Activated T-helper 17 cell treated with anti-CD3 and anti-CD28 coated beads, Interleukin-2, amount 50 U/mL, for 72 hours (primary cell): ENCODE data around the gene CHRNA1. TPM values are rescaled to one million over a fixed set of nuclear protein-coding genes. Genes with fewer than 3 reads are reported as not detected.
A peak's percentile ranks its signal among the peaks of the same experiment; 100 is the strongest.
"Not testable (repeated sequence)": the region's sequence is repeated elsewhere in the genome, so short reads cannot be mapped to it uniquely, and the experiment has no call there.

Experiments
- ATAC-seq: fragments of 150-1000 bp; cut with Tn5 transposase; replicated peaks from 2 replicates; pipeline ENCODE4 v1.10.0; 2021; ENCODE audit warnings: mild to moderate bottlenecking, moderate library complexity
- H3K27ac Mint-ChIP-seq: one replicate; pipeline ENCODE4 v1.8.0; 2022; ENCODE audit warnings: mixed read lengths
- H3K27me3 Mint-ChIP-seq: one replicate; pipeline ENCODE4 v1.8.0; 2022; ENCODE audit warnings: mixed read lengths
- H3K36me3 Mint-ChIP-seq: one replicate; pipeline ENCODE4 v1.8.0; 2022; ENCODE audit warnings: low read depth, mild to moderate bottlenecking, mixed read lengths
- H3K4me1 Mint-ChIP-seq: one replicate; pipeline ENCODE4 v1.8.0; 2022; ENCODE audit warnings: mixed read lengths
- H3K4me3 Mint-ChIP-seq: one replicate; pipeline ENCODE4 v1.8.0; 2022; ENCODE audit warnings: mild to moderate bottlenecking, mixed read lengths
- H3K9me3 Mint-ChIP-seq: one replicate; pipeline ENCODE4 v1.8.0; 2022; ENCODE audit warnings: mixed read lengths
- total RNA-seq, 2 donors: library from RNA; stranded (reverse); gene quantifications; one replicate each; pipeline ENCODE4 v1.2.3, GENCODE V29; 2022

The CHRNA1 gene
- total RNA-seq, 2 donors from 2014 or later: 0.13 TPM; not detected in 1

DNA sequence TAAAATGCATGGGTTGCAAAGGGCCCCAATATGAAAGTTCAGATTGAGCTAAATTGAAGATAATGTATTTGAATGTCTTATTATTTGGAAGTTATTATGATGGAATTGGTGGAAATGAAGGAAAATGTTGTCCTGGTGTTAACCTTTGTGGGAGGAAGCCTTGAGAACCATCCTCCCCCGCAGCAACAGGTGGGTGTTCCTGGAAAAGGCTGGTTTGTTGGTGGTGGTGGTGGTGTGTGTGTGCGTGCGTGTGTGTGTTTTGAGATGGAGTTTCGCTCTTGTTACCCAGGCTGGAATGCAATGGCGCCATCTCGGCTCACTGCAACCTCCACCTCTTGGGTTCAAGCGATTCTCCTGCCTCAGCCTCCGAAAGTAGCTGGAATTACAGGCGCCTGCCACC is 36.2 kb downstream of the CHRNA1 start:
- H3K9me3 Mint-ChIP-seq: no peaks in the 10 kb centered on the region
- no peak overlapping the region for H3K27ac Mint-ChIP-seq
- H3K4me3 Mint-ChIP-seq: no peak overlapping the region
- H3K4me1 Mint-ChIP-seq: no peaks in the 10 kb centered on the region
- ATAC-seq: no peak
- peaks cover 3% of the 10 kb centered on the region for H3K27me3 Mint-ChIP-seq
- no peaks in the 10 kb centered on the region for H3K36me3 Mint-ChIP-seq

DNA sequence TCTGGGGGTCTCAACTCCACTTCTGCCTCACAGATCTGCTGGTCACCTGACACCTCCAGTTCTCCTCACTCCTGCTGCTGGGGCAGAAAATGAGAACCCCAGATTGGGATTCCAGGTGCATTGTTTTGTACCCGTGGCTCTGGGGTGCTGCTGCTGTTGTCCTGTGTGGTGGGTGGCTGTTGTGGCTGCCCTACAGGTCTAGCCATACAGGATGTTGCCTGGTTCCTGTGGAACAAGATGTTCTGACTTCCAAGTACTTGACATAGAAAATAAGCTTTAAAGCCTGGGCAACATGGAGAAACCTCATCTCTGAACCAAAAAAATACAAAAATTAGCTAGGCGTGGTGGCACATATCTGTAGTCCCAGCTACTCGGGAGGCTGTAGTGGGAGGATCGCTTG is 38.1 kb downstream of the CHRNA1 start:
- no peaks in the 10 kb centered on the region for H3K9me3 Mint-ChIP-seq
- peaks cover 3% of the 10 kb centered on the region for H3K27me3 Mint-ChIP-seq
- H3K4me3 Mint-ChIP-seq: no peak overlapping the region
- no peak for ATAC-seq
- no peaks in the 10 kb centered on the region for H3K4me1 Mint-ChIP-seq
- no peaks in the 10 kb centered on the region for H3K36me3 Mint-ChIP-seq
- no peak overlapping the region for H3K27ac Mint-ChIP-seq

DNA sequence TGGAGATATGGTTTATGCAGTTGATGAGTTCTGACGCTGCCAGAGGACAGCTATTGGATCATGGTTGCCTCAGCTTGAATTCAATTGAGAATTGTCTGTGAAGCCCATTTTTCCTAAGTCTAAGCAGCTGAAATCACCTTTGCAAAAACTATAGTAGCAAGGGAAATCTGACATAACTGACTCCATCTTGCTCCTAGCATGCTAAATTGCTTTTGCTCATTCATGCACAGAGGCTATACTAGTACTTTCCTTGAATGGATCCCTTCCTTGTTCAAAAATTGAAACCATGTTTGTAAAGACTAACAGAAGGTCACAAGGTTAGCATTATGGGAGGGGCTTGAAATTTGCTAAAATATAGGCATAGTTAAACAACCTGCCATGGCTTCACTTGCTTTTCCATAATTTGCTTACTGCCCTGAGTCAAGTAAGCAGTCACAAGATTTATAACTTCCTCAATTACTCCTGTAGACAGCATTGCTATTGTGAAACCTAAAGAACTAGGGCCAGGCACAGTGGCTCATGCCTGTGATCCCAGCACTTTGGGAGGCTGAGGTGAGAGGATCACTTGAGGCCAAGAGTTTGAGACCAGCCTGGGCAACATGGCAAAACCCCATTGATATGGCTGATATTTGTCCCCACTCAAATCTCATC is 41.2 kb downstream of the CHRNA1 start:
- no peak overlapping the region for H3K27ac Mint-ChIP-seq
- no peaks in the 10 kb centered on the region for H3K9me3 Mint-ChIP-seq
- no peaks in the 10 kb centered on the region for H3K36me3 Mint-ChIP-seq
- H3K27me3 Mint-ChIP-seq: peaks cover 2% of the 10 kb centered on the region
- no peak overlapping the region for H3K4me3 Mint-ChIP-seq
- peaks cover 11% of the 10 kb centered on the region for H3K4me1 Mint-ChIP-seq
- ATAC-seq: no peak

DNA sequence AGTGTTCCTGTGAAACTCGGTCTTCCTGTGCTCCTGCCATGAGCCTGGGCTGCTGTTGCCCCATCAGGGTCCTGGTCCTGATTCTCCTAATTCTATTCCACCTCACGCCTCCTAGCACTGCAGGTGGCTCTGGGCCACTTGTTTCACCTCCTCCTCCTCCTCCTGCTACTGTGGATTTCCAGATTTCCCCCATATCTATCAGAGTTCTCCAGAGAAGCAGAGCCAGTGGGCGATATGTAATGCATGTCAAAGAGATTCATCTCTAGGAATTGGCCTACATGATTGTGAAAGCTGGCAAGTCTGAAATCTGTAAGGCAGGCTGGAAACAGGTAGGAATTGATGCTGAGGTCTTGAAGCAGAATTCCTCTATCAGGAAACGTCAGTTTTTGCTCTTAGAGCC is 45.3 kb downstream of the CHRNA1 start:
- H3K4me3 Mint-ChIP-seq: no peak overlapping the region
- H3K27me3 Mint-ChIP-seq: no peaks in the 10 kb centered on the region
- no peak for ATAC-seq
- peak overlapping the region; percentile 58 for H3K27ac Mint-ChIP-seq
- no peaks in the 10 kb centered on the region for H3K36me3 Mint-ChIP-seq
- peaks cover 25% of the 10 kb centered on the region for H3K4me1 Mint-ChIP-seq
- no peaks in the 10 kb centered on the region for H3K9me3 Mint-ChIP-seq

DNA sequence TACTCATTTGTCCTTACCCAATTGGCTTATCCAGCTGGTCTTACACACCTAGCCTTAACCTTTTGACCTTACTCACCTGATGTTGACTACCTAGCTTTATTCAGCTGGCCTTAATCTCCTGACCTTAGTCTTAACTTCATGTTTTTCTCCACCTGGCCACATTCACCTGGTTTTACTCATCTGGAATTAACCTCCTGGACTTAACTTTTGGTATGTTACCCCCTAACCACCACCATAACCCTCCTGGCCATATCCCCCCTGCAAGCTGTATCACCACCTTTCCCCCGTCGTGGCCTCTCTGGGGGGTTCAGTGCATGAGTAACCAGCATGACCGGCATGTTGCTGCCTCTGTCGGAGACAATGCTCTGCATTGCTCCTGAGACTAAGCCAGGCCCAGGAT is 45.7 kb downstream of the CHRNA1 start:
- Mint-ChIP-seq H3K4me1 (peaks cover 25% of the 10 kb centered on the region), H3K27me3 (no peaks in the 10 kb centered on the region), H3K9me3 (no peaks in the 10 kb centered on the region), H3K36me3 (no peaks in the 10 kb centered on the region), H3K4me3 (no peak overlapping the region), H3K27ac (no peak overlapping the region)
- no peak for ATAC-seq

DNA sequence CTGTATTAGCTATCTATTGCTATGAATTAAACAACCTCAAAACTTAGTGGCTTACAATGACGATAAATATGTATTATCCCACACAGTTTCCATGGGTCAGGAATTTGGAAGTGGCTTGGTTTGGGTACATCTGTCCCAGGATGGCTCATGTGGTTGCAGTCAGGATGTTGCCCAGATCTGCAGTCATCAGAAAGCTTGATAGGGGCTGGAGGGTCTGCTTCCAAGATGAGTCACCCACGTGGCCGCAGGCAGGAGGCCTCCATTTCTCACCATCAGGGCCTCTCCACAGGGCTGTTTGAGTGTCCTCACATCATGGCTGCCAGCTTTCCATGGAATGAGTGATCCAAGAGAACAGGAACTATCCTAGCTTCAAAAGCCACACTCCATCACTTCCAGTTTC is 46.4 kb downstream of the CHRNA1 start:
- H3K27ac Mint-ChIP-seq: peak overlapping the region; percentile 74
- ATAC-seq: no peak
- no peaks in the 10 kb centered on the region for H3K36me3 Mint-ChIP-seq
- no peaks in the 10 kb centered on the region for H3K27me3 Mint-ChIP-seq
- H3K4me3 Mint-ChIP-seq: peak overlapping the region; percentile 58
- peaks cover 25% of the 10 kb centered on the region for H3K4me1 Mint-ChIP-seq
- H3K9me3 Mint-ChIP-seq: no peaks in the 10 kb centered on the region

DNA sequence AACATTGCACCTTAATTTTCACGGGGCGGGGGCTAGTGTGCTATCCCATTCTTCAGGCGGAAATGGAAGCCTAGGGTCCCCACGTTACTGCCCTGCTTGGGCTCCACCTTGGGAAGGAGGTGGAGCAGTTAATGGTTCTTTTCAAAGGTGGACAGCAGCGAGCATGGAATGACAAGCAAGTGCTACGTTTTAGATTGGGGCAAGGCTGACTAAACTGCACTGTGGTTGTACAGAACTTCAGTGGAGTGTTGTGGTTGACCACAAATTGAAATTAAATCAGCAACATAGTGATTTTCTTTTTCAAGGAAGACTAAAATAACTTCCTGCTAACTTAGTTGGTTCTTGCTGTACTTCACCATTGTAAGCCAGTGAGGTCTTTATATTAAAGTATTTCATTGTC is 47.0 kb downstream of the CHRNA1 start:
- Mint-ChIP-seq H3K36me3 (no peaks in the 10 kb centered on the region), H3K27ac (peak overlapping the region; percentile 74), H3K9me3 (no peaks in the 10 kb centered on the region), H3K4me3 (peak overlapping the region; percentile 58), H3K27me3 (no peaks in the 10 kb centered on the region), H3K4me1 (peaks cover 25% of the 10 kb centered on the region)
- peak; percentile 92 for ATAC-seq

DNA sequence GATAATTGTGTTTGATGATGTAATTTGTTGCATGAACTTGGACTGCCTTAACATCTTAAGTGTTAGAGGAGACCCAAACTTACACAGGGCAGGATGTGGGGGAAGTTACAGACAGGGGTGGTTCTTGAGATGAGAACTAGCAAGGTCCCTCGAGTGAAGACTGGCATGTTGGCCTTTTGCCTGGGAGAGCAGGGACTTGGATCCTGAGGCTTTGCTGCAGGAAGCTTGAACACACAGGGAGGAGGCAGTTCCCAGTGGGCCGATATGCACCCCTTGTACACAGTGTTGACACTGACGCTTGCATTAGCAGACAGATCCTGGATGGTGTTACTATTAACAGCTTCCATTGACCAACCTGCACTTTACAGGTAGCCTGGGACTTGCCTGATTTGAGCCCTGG is 47.5 kb downstream of the CHRNA1 start:
- Mint-ChIP-seq H3K4me1 (peaks cover 25% of the 10 kb centered on the region), H3K4me3 (peak overlapping the region; percentile 58), H3K36me3 (no peaks in the 10 kb centered on the region), H3K27ac (peak overlapping the region; percentile 74), H3K9me3 (no peaks in the 10 kb centered on the region), H3K27me3 (no peaks in the 10 kb centered on the region)
- ATAC-seq: peak; percentile 50

DNA sequence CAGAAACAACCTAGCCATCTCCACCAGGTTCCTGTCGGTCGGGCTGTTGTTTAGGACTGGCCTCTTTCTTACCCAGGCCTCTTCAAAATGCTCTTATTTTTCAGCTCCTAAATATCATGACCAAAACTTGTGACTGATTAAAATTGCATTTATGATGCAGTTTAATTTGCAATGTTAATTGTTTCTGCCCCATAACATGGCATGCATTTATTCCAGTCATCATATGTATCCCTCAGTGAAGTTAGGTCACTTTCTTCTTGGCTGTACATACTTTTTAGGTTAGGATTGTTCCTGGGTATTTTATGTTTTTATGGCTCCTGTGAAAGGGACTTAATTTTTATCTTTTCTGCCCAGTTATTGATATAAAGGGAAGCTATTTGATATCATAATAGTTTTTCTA is 50.6 kb downstream of the CHRNA1 start:
- Mint-ChIP-seq H3K27ac (no peak overlapping the region), H3K4me3 (no peak overlapping the region), H3K4me1 (peaks cover 19% of the 10 kb centered on the region), H3K36me3 (no peaks in the 10 kb centered on the region), H3K27me3 (peaks cover 4% of the 10 kb centered on the region), H3K9me3 (no peaks in the 10 kb centered on the region)
- ATAC-seq: no peak

DNA sequence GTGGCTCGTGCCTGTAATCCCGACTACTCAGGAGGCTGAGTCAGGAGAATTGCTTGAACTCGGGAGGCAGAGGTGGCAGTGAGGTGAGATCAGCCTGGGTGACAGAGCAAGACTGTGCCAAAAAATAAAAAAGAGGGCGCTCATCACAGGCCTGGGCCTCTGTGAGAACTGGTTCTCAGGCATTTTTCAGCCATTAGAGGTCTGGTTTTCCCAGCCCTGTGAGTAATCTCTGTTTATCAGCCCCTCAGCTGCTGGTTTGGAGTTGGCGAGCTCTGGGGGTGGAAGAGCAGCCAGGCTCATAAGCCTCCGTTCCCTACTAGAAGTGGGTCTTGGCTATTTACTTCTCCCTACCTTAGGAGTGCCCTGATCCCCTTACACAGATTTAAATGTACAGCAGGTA is 53.1 kb downstream of the CHRNA1 start:
- no peaks in the 10 kb centered on the region for H3K4me1 Mint-ChIP-seq
- no peak for ATAC-seq
- H3K9me3 Mint-ChIP-seq: no peaks in the 10 kb centered on the region
- H3K27me3 Mint-ChIP-seq: peaks cover 8% of the 10 kb centered on the region
- no peak overlapping the region for H3K27ac Mint-ChIP-seq
- no peaks in the 10 kb centered on the region for H3K36me3 Mint-ChIP-seq
- H3K4me3 Mint-ChIP-seq: no peak overlapping the region

DNA sequence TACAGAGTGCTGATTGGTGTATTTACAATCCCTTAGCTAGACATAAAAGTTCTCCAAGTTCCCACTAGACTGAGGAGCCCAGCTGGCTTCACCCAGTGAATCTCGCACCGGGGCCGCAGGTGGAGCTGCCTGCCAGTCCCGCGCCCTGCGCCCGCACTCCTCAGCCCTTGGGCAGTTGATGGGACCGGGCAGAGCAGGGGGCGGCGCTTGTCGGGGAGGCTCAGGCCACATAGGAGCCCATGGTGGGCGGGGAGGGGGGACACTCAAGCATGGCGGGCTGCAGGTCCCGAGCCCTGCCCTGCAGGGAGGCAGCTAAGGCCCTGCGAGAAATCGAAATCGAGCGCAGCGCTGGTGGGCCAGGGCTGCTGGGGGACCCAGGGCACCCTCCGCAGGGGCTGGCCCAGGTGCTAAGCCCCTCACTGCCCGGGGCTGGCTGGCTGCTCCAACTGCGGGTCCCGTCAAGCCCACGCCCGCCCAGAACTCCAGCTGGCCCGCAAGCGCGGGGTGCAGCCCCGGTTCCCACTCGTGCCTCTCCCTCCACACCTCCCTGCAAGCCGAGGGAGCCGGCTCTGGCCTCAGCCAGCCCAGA is 54.8 kb downstream of the CHRNA1 start:
- H3K9me3 Mint-ChIP-seq, H3K36me3 Mint-ChIP-seq, H3K4me1 Mint-ChIP-seq, ATAC-seq, H3K27me3 Mint-ChIP-seq, H3K4me3 Mint-ChIP-seq, H3K27ac Mint-ChIP-seq: not testable (repeated sequence)

DNA sequence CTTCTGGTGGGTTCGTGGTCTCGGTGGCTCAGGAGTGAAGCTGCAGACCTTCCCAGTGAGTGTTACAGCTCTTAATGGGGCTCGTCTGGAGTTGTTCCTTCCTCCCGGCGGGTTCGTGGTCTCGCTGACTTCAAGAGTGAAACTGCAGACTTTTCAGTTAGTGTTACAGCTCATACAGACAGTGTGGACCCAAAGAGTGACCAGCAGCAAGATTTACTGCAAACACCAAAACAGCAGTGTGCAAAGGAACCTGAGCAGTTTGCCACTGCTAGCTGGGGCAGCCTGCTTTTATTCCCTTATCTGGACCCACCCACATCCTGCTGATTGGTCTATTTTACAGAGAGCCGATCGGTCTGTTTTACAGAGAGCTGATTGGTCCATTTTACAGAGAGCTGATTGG is 55.6 kb downstream of the CHRNA1 start:
- no peaks in the 10 kb centered on the region for H3K4me1 Mint-ChIP-seq
- H3K27me3 Mint-ChIP-seq: peaks cover 8% of the 10 kb centered on the region
- H3K4me3 Mint-ChIP-seq: no peak overlapping the region
- ATAC-seq: no peak
- H3K27ac Mint-ChIP-seq: no peak overlapping the region
- no peaks in the 10 kb centered on the region for H3K9me3 Mint-ChIP-seq
- H3K36me3 Mint-ChIP-seq: no peaks in the 10 kb centered on the region

DNA sequence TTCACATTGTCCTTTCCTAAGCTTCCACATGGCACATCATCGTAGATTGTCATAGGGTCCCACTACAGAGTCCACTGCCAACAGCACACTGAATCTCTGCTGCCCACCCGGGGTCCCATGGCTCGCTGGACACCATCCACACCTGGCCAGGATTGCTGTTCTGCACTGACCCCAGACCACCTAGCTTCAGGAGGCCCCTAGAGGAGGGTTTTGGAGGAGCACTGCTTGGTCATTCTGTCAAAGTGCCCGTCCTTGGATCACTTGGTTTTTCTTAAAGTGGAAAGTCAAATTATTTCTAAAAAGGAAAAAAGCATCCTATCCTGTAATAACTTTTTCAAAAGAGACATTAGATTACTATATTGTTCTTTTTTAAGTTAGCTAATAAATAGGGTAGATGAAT is 59.0 kb downstream of the CHRNA1 start:
- Mint-ChIP-seq H3K27me3 (peaks cover 8% of the 10 kb centered on the region), H3K9me3 (no peaks in the 10 kb centered on the region), H3K4me3 (no peak overlapping the region), H3K27ac (no peak overlapping the region), H3K4me1 (no peaks in the 10 kb centered on the region), H3K36me3 (no peaks in the 10 kb centered on the region)
- no peak for ATAC-seq

DNA sequence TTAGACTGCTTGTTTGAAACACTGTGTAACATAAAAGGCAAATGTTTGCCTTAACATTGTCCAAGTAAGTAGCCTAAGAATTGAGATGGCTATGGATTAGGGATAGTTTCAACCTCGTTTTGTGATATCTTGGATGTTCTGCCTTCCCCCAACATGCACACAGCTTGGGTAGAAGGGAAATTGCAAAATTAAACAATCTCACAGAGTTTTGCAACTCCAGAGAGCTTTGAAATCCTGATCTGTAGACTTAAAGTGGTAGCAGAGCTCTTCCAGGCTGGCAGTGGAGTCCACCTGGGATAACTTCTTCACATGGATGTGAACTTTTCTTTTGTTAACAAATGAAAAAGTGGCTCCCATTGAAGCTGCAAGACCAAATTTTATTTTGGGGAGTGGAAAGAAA is 59.6 kb downstream of the CHRNA1 start:
- Mint-ChIP-seq H3K36me3 (no peaks in the 10 kb centered on the region), H3K9me3 (no peaks in the 10 kb centered on the region), H3K27me3 (peaks cover 8% of the 10 kb centered on the region), H3K4me3 (no peak overlapping the region), H3K27ac (no peak overlapping the region), H3K4me1 (no peaks in the 10 kb centered on the region)
- ATAC-seq: no peak

DNA sequence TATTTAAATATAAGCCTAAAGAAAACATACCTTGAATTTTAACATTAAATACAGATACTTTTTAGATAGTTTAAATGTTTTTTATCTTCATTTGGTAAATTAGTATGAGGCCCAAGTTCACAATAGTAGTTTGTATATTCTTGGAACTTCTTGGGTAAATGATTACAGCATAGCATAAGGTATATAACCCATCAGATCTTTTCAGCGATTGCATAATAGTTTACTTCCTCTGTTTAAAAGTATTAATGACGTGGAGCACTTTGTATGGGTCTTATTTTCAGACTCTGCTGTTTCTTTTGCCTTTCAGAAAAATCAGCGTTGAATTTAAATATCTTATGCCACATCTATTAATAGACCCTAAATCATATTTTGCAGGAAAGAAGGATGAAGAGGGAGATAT is 60.2 kb downstream of the CHRNA1 start:
- H3K27me3 Mint-ChIP-seq: peaks cover 8% of the 10 kb centered on the region
- H3K36me3 Mint-ChIP-seq: no peaks in the 10 kb centered on the region
- H3K4me1 Mint-ChIP-seq: no peaks in the 10 kb centered on the region
- no peak overlapping the region for H3K27ac Mint-ChIP-seq
- no peaks in the 10 kb centered on the region for H3K9me3 Mint-ChIP-seq
- no peak for ATAC-seq
- no peak overlapping the region for H3K4me3 Mint-ChIP-seq

DNA sequence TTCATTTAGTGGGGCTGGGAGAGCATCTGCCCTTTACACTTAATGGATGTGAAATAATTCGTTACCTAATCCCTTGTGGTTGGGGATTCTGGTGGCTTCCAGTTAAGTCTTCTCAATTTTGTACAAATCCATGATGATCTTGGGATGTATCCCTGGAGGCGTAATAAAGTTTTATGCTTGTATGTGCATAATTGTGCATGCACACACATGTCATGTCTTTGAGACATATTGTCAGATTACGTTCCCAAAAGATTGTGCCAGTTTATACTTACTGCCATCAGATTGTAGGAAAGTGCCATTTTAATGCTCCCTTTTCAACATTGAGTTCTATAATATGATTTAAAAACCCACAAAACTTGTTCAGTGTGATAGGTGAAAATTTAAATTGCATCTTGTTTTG is 60.8 kb downstream of the CHRNA1 start:
- H3K4me3 Mint-ChIP-seq: no peak overlapping the region
- H3K9me3 Mint-ChIP-seq: no peaks in the 10 kb centered on the region
- H3K4me1 Mint-ChIP-seq: no peaks in the 10 kb centered on the region
- no peaks in the 10 kb centered on the region for H3K36me3 Mint-ChIP-seq
- peaks cover 4% of the 10 kb centered on the region for H3K27me3 Mint-ChIP-seq
- H3K27ac Mint-ChIP-seq: no peak overlapping the region
- no peak for ATAC-seq
